ENCODE data around the gene RAB2B. TPM values are rescaled to one million over a fixed set of nuclear protein-coding genes. Genes with fewer than 3 reads are reported as not detected.

RAB2B gene
- total RNA-seq, 6 donors from 2014 or later = 13.1 to 40.2 (median 33.0) TPM

- ATAC-seq (ENCODE audit: low FRiP score in 2 of 2) = no peak
- 90 to 98% methylated on average over 3 of the region's 4 CpGs for WGBS, 2 donors
- Histone ChIP-seq H3K27ac (no peak overlapping the region), H3K9me3 (no peaks in the 10 kb centered on the region), H3K36me3 (peaks cover 9 to 62% (median 45%) of the 10 kb centered on the region in 4 donors), H3K27me3 (no peaks in the 10 kb centered on the region), H3K4me1 (peaks cover 0 to 8% (median 2%) of the 10 kb centered on the region in 4 donors), H3K4me3 (no peak overlapping the region)
- TF ChIP-seq POLR2A (IDR thresholded peaks at IDR 0.05) = no peak
- TF ChIP-seq POLR2AphosphoS5 (IDR thresholded peaks at IDR 0.05) = no peak
- no peak for TF ChIP-seq EP300 (IDR thresholded peaks at IDR 0.05)
- no peak for TF ChIP-seq CTCF (IDR thresholded peaks at IDR 0.05)
- no peak for DNase-seq
Measured at GRCh38 chr14:21503376-21503775, 26.6 kb upstream of the RAB2B start.

GRCh38 chr14:21501568-21501967 is 24.8 kb upstream of the RAB2B start:
- H3K4me1 ChIP-seq = peaks cover 0 to 8% (median 0%) of the 10 kb centered on the region in 4 donors
- DNase-seq (no peak), ATAC-seq (ENCODE audit: low FRiP score in 2 of 2) (no peak)
- H3K27me3 ChIP-seq = no peaks in the 10 kb centered on the region
- H3K36me3 ChIP-seq = peaks cover 9 to 69% (median 59%) of the 10 kb centered on the region in 4 donors
- no peak overlapping the region for H3K4me3 ChIP-seq
- WGBS, 2 donors = 92 to 95% methylated on average over 5 of the region's 5 CpGs
- H3K27ac ChIP-seq = no peak overlapping the region
- no peaks in the 10 kb centered on the region for H3K9me3 ChIP-seq
- TF ChIP-seq EP300 (IDR thresholded peaks at IDR 0.05) (no peak), POLR2AphosphoS5 (IDR thresholded peaks at IDR 0.05) (no peak), CTCF (IDR thresholded peaks at IDR 0.05) (no peak), POLR2A (IDR thresholded peaks at IDR 0.05) (no peak)

GRCh38 chr14:21498540-21499526 is 22.1 kb upstream of the RAB2B start:
- Histone ChIP-seq H3K36me3 (peaks cover 14 to 94% (median 83%) of the 10 kb centered on the region in 4 donors), H3K4me3 (no peak overlapping the region), H3K9me3 (no peaks in the 10 kb centered on the region), H3K4me1 (peaks cover 0 to 13% (median 7%) of the 10 kb centered on the region in 4 donors), H3K27me3 (no peaks in the 10 kb centered on the region), H3K27ac (no peak overlapping the region)
- 65 to 71% methylated on average over 5 of the region's 5 CpGs for WGBS, 2 donors
- peak in 4 of 6 experiments; percentile 23 to 59 (median 46) for TF ChIP-seq CTCF (IDR thresholded peaks at IDR 0.05)
- no peak for TF ChIP-seq EP300 (IDR thresholded peaks at IDR 0.05)
- no peak for DNase-seq
- peak in 1 of 2 donors; percentile 55 for ATAC-seq (ENCODE audit: low FRiP score in 2 of 2)

DNA sequence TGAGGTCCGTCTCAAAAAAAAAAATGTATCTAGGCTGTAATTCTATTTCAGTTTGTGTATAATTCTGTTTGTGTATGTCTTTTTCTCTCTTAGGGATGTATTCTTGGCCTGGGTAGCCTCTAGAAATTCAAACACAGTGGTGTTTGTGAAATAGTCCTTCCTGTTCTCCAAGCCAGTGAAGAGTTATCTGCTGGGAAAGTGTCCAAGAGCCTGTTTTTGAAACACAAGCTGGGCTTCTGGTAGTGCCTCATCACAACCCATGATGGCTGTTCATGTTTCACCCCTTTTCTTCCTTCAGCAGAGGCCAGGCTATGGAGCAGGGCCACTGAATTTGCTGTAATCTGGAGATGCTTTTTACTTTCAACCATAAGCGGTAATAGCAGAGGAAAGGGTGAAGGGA is 19.7 kb upstream of the RAB2B start:
- DNase-seq = peak in 1 of 2 donors; percentile 30
- H3K27ac ChIP-seq = peak overlapping the region in 3 of 4 donors; percentile 19 to 53 (median 46)

More for the DNA sequence above, 19.7 kb upstream of the RAB2B start:
- H3K4me1 ChIP-seq = peaks cover 0 to 13% (median 7%) of the 10 kb centered on the region in 4 donors
- TF ChIP-seq CTCF (IDR thresholded peaks at IDR 0.05) (no peak), POLR2A (IDR thresholded peaks at IDR 0.05) (no peak), EP300 (IDR thresholded peaks at IDR 0.05) (no peak), POLR2AphosphoS5 (IDR thresholded peaks at IDR 0.05) (no peak)
- H3K4me3 ChIP-seq = no peak overlapping the region
- no peak for ATAC-seq (ENCODE audit: low FRiP score in 2 of 2)
- H3K9me3 ChIP-seq = no peaks in the 10 kb centered on the region
- H3K36me3 ChIP-seq = peaks cover 22 to 96% (median 87%) of the 10 kb centered on the region in 4 donors
- H3K27me3 ChIP-seq = no peaks in the 10 kb centered on the region
- WGBS, 2 donors = 76 to 83% methylated on average over 2 of the region's 2 CpGs

All from upper lobe of left lung (tissue), 6 donors.